Stimulated activated CD4-positive, alpha-beta T cell treated with anti-CD3 and anti-CD28 coated beads, Interleukin-1b, Interleukin-23, amount 100 ng/mL, for 48 hours (primary cell): ENCODE data around the gene F2R.
"Not testable (repeated sequence)": the region's sequence is repeated elsewhere in the genome, so short reads cannot be mapped to it uniquely, and the experiment has no call there.

Source experiments
- DNase-seq: peaks from one replicate; pipeline ENCODE4 v3.0.0-alpha.2; 2020

F2R gene

DNA sequence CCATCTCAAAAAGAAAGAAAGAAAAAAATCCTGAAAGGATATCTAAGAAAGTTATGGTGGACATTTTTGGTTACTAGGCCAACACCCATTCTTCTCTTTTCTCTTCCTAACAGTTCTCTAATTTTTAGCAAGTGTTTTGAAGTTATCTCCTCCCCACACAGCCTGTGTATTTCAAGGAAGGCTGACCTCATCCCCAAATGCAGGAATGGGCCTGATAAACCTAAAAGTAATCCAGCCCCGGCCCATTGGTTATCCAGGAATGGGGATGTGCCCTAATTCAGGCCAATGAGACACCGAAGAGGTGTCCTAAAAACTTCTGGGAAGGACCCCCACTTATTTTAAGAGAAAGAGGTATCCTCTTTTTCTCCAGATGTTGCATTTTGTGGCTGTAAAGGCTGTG is 46.6 kb downstream of the F2R start:
- no peak for DNase-seq

DNA sequence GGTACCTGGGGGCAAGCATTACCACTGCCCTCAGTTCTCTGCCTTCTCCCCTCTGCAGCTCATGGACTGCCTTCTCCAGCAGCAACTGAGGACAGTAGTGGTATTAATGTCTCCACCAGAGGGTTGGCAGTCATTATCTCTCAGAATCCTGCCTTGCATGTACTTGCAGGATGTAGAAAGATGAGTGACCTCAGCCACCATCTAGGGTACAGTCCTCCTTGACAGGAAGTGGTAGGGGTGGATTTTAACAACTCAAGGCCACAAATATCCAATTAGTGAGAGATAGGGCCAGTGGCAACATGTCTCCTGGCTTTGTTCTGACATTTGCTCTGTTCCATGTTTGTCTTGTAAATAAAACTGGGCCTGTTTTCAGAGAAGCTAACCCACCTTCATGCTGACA is 47.2 kb downstream of the F2R start:
- DNase-seq: no peak

DNA sequence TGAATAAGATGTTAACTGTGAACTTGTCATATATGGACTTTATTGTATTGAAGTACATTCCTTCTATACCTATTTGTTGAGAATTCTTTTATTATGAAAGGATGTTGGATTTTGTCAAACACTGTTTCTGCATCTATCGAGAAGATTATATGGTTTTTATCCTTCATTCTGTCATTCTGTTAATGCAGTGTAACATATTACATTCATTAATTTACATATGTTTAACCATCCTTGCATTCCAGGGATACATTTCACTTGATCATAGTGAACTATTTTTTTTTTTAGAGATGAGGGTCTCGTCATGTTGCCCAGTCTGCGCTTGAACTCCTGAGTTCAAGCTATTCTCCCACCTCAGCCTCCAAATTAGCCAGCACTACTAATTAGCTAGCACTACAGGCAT is 48.4 kb downstream of the F2R start:
- DNase-seq: no peak

DNA sequence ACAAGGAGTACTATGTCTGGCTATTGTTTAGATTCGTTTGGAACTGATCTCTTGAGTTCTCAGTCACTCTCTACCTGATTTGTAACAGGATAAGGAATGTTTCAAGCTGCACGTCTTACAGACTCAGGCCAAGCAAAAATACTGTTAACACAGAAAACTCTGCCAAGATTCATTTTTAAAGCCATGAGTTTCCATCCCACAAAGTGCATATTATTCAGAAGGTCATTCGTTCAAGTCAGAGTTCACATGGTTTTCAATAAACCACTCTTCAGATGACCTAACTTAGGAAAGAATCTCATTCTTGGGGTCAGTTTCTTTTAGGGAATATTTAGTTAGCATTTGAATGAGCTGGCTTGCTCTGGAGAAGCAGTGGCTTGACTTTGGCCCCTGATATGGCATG is 49.3 kb downstream of the F2R start:
- no peak for DNase-seq

DNA sequence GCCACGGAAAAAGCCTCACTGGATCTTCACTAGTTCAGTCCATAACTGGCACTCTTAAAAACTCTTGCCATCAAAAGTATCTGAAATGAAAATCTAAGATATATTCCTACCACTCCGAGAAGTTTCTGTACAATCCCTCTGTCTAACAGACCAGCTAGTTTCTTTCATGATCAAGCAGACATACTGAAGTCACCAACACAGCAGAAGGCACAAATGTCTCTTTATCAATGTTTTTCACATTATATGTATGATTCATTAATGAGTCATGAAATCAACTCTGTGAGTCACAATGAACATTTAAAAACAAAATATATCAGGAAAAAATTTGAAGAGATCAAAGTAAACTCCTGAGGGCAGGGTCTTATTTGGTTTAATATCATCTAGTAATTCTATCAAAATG is 50.8 kb downstream of the F2R start:
- DNase-seq: no peak

DNA sequence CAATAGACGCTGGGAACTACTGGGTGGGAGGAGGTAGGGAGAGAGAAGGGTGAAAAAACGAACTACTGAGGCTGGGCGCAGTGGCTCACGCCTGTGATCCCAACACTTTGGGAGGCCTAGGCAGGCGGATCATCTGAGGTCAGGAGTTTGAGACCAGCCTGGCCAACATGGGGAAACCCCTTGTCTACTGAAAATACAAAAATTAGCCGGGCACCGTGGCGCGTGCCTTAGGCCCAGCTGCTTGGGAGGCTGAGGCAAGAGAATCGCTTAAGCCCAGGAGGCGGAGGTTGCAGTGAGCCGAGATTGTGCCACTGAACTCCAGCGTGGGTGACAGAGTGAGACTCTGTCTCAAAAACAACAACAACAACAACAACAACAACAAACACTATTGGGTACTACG is 55.1 kb downstream of the F2R start:
- DNase-seq: not testable (repeated sequence)

DNA sequence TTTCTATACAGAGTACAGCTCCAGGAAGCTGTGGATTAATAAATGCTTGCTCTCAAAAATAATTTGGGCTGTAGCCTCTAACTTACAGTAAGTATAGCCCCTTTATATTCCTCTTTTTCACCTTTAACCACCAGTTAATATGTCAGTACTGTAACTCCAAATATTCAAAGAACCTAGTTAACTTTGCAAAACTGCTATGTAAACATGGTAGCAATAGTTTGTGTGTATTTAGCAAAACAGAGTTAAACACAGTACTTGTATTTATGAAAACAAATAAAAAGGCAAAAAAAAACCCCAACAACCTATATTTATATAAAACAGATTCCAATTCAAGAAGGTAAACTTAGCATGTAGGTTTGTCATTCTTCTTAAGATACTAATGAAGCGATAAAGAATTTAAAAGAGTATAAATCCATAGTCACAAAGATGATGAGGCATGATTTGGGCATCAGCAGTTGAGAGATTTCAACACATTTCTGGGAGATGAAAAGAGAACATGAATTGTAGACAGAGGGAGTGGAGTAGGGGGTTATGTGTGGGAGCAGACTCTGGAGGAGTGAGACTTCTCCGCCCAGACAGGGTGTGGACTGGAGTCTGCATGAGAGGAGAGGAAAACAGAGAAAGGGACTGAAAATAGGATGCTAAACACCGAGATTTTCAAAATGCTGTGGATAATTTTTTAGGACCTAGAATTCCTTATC is 55.9 kb downstream of the F2R start:
- no peak for DNase-seq

DNA sequence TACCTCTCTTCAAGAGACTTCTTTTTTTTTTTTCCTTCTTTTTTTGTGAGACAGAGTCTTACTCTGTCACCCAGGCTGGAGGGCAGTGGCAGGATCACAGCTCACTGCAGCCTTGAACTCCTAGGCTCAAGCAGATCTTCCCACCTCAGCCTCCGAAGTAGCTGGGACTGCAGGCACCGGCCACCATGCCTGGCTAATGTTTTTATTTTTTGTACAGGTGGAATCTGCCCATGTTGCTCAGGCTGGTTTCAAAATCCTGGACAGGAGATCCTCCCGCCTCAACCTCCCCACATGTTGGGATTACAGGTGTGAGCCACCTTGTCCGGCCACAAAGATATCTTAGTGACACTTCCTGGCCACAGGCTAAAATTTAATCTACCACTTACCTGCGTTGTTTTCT is 60.0 kb downstream of the F2R start:
- no peak for DNase-seq

DNA sequence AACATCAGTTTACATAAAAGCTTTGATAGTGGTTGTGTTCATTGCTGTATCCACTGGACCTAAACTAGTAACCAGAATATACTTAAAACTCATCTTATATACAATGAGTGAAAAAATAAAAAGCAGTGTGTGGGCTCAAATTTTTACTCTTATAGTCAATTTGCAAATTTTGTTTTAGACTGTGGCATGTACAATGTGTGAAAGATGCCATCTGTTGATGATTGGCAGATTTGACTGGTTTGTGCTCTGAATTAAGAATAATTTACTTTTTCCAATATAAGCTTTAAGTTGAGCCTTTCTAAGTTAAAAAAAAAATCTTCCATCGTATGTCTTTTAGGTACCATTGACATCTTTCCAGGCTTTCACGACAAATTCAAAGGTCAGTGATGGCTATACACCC is 60.5 kb downstream of the F2R start:
- DNase-seq: no peak

DNA sequence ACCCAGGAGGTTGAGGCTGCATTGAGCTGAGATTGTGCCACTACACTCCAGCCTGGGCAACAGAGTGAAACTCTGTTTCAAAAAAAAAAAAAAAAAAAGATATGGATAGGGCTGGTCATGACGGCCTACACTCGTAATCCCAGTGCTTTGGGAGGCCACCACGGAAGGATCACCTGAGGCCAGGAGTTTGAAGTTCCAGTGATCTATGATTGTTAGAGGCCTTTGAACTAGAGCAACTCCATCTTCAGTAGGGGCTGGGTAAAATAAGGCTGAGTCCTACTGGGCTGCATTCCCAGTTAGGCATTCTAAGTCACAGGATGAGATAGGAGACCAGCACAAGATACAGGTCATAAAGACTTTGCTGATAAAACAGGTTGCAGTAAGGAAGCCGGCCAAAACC is 64.7 kb downstream of the F2R start:
- DNase-seq: not testable (repeated sequence)

DNA sequence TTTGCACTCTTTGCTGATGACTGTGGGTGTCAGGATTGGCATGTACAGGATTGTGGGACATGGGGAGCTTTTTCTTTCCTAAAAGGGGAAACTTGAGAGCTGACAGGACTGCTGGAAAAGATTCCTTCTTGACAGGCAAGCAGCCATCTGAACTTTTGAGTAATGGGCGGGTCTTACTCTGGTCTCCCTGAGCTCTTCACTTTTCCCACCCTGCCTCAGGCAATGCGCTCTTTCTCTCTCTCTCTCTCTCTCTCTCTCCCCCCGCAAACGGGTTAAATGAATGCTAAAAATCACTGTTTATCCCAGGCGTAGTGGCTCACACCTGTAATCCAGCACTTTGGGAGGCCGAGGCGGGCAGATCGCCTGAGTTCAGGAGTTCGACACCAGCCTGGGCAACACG is 65.8 kb downstream of the F2R start:
- DNase-seq: no peak

DNA sequence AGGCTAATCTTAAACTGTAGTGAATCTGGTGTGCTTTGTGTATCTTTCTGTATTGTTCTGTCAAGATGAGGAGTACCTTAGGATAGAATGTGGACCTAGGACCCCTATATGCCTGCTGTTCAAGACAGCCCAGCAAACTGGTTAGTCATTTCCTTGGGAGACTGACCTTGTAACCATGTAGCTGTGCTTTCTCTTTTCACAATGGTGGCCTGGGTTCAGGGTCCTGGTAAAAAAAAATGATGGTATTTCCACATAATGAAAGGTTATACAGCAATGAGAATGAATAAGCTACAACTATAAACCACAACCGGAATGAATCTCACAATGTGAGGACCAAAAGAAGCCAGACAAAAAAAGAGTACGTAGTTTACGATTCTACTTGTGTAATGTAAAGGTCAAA is 66.5 kb downstream of the F2R start:
- no peak for DNase-seq
